Epidermal melanocyte (primary cell): ENCODE results near the gene DQX1.
"Not testable (repeated sequence)": the region's sequence is repeated elsewhere in the genome, so short reads cannot be mapped to it uniquely, and the experiment has no call there.

Experiments
- DNase-seq: peaks from one replicate; pipeline ENCODE4 v3.0.0; 2011; ENCODE audit warnings: low spot score; ENCODE audit not compliant: insufficient read length

Gene DQX1

GRCh38 chr2:74497777-74498499 is 28.1 kb downstream of the DQX1 start:
- DNase-seq = no peak

- no peak for DNase-seq
Measured at GRCh38 chr2:74496997-74497776, 28.8 kb downstream of the DQX1 start.

GRCh38 chr2:74495440-74495839 is 30.6 kb downstream of the DQX1 start:
- no peak for DNase-seq

- no peak for DNase-seq
Measured at GRCh38 chr2:74493546-74493945, 32.5 kb downstream of the DQX1 start.

- DNase-seq = no peak
Measured at GRCh38 chr2:74491648-74492544, 34.1 kb downstream of the DQX1 start.

GRCh38 chr2:74489906-74490305 is 36.1 kb downstream of the DQX1 start:
- DNase-seq = no peak

GRCh38 chr2:74488643-74489481 is 37.2 kb downstream of the DQX1 start:
- DNase-seq = no peak

- no peak for DNase-seq
Measured at GRCh38 chr2:74486141-74486540, 39.9 kb downstream of the DQX1 start.

- DNase-seq = not testable (repeated sequence)
Measured at GRCh38 chr2:74483675-74484164, 42.3 kb downstream of the DQX1 start.

GRCh38 chr2:74482801-74483674 is 43.0 kb downstream of the DQX1 start, which contains the start of the genes CCDC142 and TTC31:
Gene CCDC142, minus strand, starts transcription at chr2:74482998. Its CDS starts 161 bp downstream, at chr2:74482837.
Gene TTC31, plus strand, starts transcription at chr2:74483081. Its CDS starts 15 bp downstream, at chr2:74483096.
- peak; percentile 95 for DNase-seq

- no peak for DNase-seq
Measured at GRCh38 chr2:74481961-74482800, 43.9 kb downstream of the DQX1 start.

- no peak for DNase-seq
Measured at GRCh38 chr2:74481431-74481830, 44.6 kb downstream of the DQX1 start.

- DNase-seq = no peak
Measured at GRCh38 chr2:74474899-74475298, 51.1 kb downstream of the DQX1 start.

GRCh38 chr2:74474481-74474880 is 51.5 kb downstream of the DQX1 start:
- DNase-seq = no peak

GRCh38 chr2:74472945-74473258 is 53.1 kb downstream of the DQX1 start:
- no peak for DNase-seq

- DNase-seq = peak; percentile 76
Measured at GRCh38 chr2:74472086-74472944, 53.7 kb downstream of the DQX1 start, which contains the start of gene MRPL53. Gene MRPL53, minus strand, starts transcription at chr2:74472680. Its CDS starts 20 bp downstream, at chr2:74472660.

- DNase-seq = no peak
Measured at GRCh38 chr2:74471332-74472065, 54.5 kb downstream of the DQX1 start.
